Peyer's patch (tissue), 4 donors: Measurements from ENCODE around the gene PIK3C2G.

Experiments used
- CTCF ChIP-seq, 6 experiments: fragments of 450-650 bp in 4 of 6; fragments of 200-600 bp in 2 of 6; sonication (generic) in 1 of 6; IDR thresholded peaks; one replicate each; pipeline ENCODE4 v1.5.1; 2017 to 2019; ENCODE audit warnings: antibody characterized with exemption in 6 of 6, mild to moderate bottlenecking in 3 of 6, moderate library complexity in 1 of 6
- POLR2A ChIP-seq, 2 donors: fragments of 450-650 bp; IDR thresholded peaks; one replicate each; pipeline ENCODE4 v1.5.1; 2017; ENCODE audit warnings: antibody characterized with exemption in 2 of 2, mild to moderate bottlenecking in 2 of 2, moderate library complexity in 2 of 2

- TF ChIP-seq CTCF (IDR thresholded peaks at IDR 0.05): no peak
- TF ChIP-seq POLR2A (IDR thresholded peaks at IDR 0.05): no peak
These were observed 155.1 kb downstream of the PIK3C2G start for GRCh38 chr12:18416412-18416811.
